ENCODE data around the gene TRIM17.

Gene TRIM17

GRCh38 chr1:228457396-228458176, 40.9 kb upstream of the TRIM17 start:
- Histone ChIP-seq H3K36me3 (ENCODE audit: control insufficient read depth, insufficient read depth, low read length) (no peaks in the 10 kb centered on the region), H3K9me3 (ENCODE audit: control insufficient read depth, insufficient read depth, low read length) (no peaks in the 10 kb centered on the region), H3K4me1 (ENCODE audit: control insufficient read depth, insufficient read depth, low read length) (no peaks in the 10 kb centered on the region), H3K27me3 (ENCODE audit: control insufficient read depth, insufficient read depth, low read length) (peaks cover 18% of the 10 kb centered on the region), H3K4me3 (ENCODE audit: low read depth, low read length) (peak overlapping the region; percentile 70), H3K9ac (ENCODE audit: low read depth, low read length) (peak overlapping the region; percentile 24)

- H3K4me3 ChIP-seq (ENCODE audit: low read depth, low read length): peak overlapping the region; percentile 70
- no peaks in the 10 kb centered on the region for H3K36me3 ChIP-seq (ENCODE audit: control insufficient read depth, insufficient read depth, low read length)
- no peaks in the 10 kb centered on the region for H3K9me3 ChIP-seq (ENCODE audit: control insufficient read depth, insufficient read depth, low read length)
- H3K9ac ChIP-seq (ENCODE audit: low read depth, low read length): peak overlapping the region; percentile 49
- no peaks in the 10 kb centered on the region for H3K4me1 ChIP-seq (ENCODE audit: control insufficient read depth, insufficient read depth, low read length)
- H3K27me3 ChIP-seq (ENCODE audit: control insufficient read depth, insufficient read depth, low read length): peaks cover 12% of the 10 kb centered on the region
Observed at GRCh38 chr1:228457017-228457395, 40.3 kb upstream of the TRIM17 start.

DNA sequence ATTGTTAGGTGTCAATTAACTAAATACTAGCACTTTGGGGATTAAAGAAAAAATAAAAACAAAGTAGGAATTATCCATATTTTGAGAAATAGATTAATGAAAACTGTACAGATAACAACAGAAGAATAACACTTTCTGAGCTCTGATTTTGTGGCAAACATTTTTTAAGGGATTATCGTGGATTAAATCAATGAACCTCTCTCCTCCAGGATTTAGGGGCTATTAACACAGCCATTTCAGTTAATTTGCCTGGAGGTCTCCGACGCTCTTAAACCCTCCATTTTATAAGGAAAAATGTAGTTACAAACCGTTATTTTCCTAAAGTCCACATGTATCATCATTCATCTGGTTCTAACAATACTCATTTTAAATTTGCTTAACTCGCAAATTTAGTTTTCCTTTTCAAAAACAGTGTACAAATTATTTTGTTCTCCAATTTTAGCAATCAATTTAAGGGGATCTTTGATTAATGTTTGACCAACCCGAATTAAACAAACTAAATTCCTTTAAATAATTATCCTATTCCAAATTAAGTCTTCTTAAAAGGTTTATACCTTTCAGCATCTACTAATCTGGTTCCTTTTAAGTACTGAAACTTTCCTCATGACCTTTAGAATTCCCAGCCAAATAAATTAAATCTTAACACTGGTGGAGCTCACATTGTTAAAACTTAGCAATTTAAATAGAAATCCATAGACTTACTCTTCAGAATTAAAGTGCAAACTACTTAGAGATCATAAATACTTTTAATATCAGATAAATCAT, 39.8 kb upstream of the TRIM17 start:
- Histone ChIP-seq H3K4me1 (ENCODE audit: control insufficient read depth, insufficient read depth, low read length) (no peaks in the 10 kb centered on the region), H3K36me3 (ENCODE audit: control insufficient read depth, insufficient read depth, low read length) (no peaks in the 10 kb centered on the region), H3K9me3 (ENCODE audit: control insufficient read depth, insufficient read depth, low read length) (no peaks in the 10 kb centered on the region), H3K4me3 (ENCODE audit: low read depth, low read length) (peak overlapping the region; percentile 70), H3K9ac (ENCODE audit: low read depth, low read length) (peak overlapping the region; percentile 49), H3K27me3 (ENCODE audit: control insufficient read depth, insufficient read depth, low read length) (peaks cover 7% of the 10 kb centered on the region)

GRCh38 chr1:228455715-228456114, 39.1 kb upstream of the TRIM17 start:
- Histone ChIP-seq H3K27me3 (ENCODE audit: control insufficient read depth, insufficient read depth, low read length) (peaks cover 3% of the 10 kb centered on the region), H3K9ac (ENCODE audit: low read depth, low read length) (no peak overlapping the region), H3K4me3 (ENCODE audit: low read depth, low read length) (no peak overlapping the region), H3K9me3 (ENCODE audit: control insufficient read depth, insufficient read depth, low read length) (no peaks in the 10 kb centered on the region), H3K36me3 (ENCODE audit: control insufficient read depth, insufficient read depth, low read length) (no peaks in the 10 kb centered on the region), H3K4me1 (ENCODE audit: control insufficient read depth, insufficient read depth, low read length) (no peaks in the 10 kb centered on the region)

GRCh38 chr1:228454238-228454637, 37.6 kb upstream of the TRIM17 start:
- Histone ChIP-seq H3K4me1 (ENCODE audit: control insufficient read depth, insufficient read depth, low read length) (no peaks in the 10 kb centered on the region), H3K36me3 (ENCODE audit: control insufficient read depth, insufficient read depth, low read length) (no peaks in the 10 kb centered on the region), H3K4me3 (ENCODE audit: low read depth, low read length) (no peak overlapping the region), H3K27me3 (ENCODE audit: control insufficient read depth, insufficient read depth, low read length) (no peaks in the 10 kb centered on the region), H3K9ac (ENCODE audit: low read depth, low read length) (no peak overlapping the region), H3K9me3 (ENCODE audit: control insufficient read depth, insufficient read depth, low read length) (no peaks in the 10 kb centered on the region)

DNA sequence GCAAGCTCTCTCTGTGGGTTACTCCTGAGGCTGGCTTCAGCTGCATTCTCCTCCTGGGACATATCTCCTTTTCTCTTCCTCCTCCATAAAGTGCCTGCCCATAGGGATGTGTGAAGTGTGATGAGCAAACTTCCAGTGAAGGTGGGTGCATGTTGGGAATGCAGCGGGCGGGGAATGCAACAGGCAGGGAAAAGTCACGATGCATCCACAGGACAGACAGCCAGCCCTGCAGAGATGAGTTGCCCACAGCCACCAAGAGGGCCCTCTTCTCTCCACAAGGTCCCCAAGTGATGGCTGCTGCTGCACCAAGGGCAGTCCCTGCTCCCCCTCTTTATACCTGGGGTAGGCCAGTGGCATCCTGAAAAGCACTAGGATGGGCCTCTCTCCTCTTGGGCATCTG, 37.0 kb upstream of the TRIM17 start:
- H3K4me1 ChIP-seq (ENCODE audit: control insufficient read depth, insufficient read depth, low read length): no peaks in the 10 kb centered on the region
- H3K9ac ChIP-seq (ENCODE audit: low read depth, low read length): no peak overlapping the region
- H3K4me3 ChIP-seq (ENCODE audit: low read depth, low read length): no peak overlapping the region
- no peaks in the 10 kb centered on the region for H3K36me3 ChIP-seq (ENCODE audit: control insufficient read depth, insufficient read depth, low read length)
- H3K27me3 ChIP-seq (ENCODE audit: control insufficient read depth, insufficient read depth, low read length): no peaks in the 10 kb centered on the region
- H3K9me3 ChIP-seq (ENCODE audit: control insufficient read depth, insufficient read depth, low read length): no peaks in the 10 kb centered on the region

GRCh38 chr1:228453022-228453560, 36.4 kb upstream of the TRIM17 start:
- no peaks in the 10 kb centered on the region for H3K9me3 ChIP-seq (ENCODE audit: control insufficient read depth, insufficient read depth, low read length)
- peaks cover 2% of the 10 kb centered on the region for H3K27me3 ChIP-seq (ENCODE audit: control insufficient read depth, insufficient read depth, low read length)
- H3K4me3 ChIP-seq (ENCODE audit: low read depth, low read length): no peak overlapping the region
- no peak overlapping the region for H3K9ac ChIP-seq (ENCODE audit: low read depth, low read length)
- H3K36me3 ChIP-seq (ENCODE audit: control insufficient read depth, insufficient read depth, low read length): no peaks in the 10 kb centered on the region
- no peaks in the 10 kb centered on the region for H3K4me1 ChIP-seq (ENCODE audit: control insufficient read depth, insufficient read depth, low read length)

DNA sequence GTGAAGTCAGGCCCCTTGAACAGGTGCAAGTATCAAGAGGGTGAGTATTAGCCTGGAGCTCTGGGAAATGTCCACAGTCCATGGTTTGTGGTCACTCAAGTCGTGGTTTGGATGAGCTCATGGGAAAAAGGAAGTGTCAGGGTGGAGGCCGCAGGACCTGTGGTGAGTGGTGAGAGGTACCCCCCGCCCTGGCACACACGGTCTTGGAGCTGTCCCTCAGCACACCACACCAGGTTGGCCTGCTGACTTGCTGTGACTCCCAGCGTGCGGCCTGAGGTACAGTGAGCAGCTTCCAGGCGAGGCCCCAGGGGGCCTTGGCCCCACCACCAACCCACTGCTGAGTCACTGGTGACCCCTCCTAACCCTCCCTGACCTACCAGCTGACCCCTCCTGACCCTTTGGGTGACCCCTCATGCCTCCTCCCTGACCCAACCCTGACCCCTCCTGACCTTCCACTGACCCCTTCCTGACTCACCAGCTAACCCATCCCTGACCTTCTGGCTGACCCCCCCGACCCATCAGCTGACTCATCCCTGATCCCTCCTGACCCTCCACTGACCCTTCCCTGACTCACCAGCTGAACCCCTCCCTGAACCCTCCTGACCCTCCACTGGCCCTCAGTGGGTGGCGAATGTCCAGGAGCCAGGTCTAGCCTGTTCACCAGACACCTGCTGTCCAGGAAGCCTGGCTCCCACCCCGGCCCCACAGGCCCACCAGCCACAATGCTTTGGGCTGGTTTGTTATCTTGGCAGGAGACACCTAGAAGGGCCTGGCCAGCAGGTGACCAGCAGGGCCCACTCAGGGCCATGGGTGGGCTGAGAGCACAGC, 35.7 kb upstream of the TRIM17 start:
- H3K9ac ChIP-seq (ENCODE audit: low read depth, low read length): no peak overlapping the region
- no peaks in the 10 kb centered on the region for H3K9me3 ChIP-seq (ENCODE audit: control insufficient read depth, insufficient read depth, low read length)
- peaks cover 7% of the 10 kb centered on the region for H3K27me3 ChIP-seq (ENCODE audit: control insufficient read depth, insufficient read depth, low read length)
- no peak overlapping the region for H3K4me3 ChIP-seq (ENCODE audit: low read depth, low read length)
- H3K4me1 ChIP-seq (ENCODE audit: control insufficient read depth, insufficient read depth, low read length): no peaks in the 10 kb centered on the region
- no peaks in the 10 kb centered on the region for H3K36me3 ChIP-seq (ENCODE audit: control insufficient read depth, insufficient read depth, low read length)

DNA sequence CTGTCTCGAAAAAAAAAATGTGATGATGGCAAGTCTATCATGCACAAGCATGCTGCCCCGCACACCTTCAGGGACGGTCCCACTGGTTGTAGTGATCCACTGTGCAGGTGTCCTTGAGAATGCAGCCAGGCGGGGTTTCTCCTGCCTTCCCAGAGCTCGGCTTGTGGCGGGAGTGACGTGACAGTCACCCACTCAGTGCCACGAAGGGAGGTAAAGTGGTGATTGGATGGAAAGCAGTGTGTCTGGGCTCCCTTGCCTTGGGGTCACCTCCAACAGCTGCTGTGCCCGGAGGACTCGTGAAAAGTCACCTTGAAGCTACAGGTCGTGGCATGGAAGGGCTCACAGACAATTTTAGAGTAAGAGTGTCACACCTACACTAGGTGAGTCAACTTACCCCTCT, 33.5 kb upstream of the TRIM17 start:
- Histone ChIP-seq H3K9ac (ENCODE audit: low read depth, low read length) (no peak overlapping the region), H3K27me3 (ENCODE audit: control insufficient read depth, insufficient read depth, low read length) (peaks cover 22% of the 10 kb centered on the region), H3K4me1 (ENCODE audit: control insufficient read depth, insufficient read depth, low read length) (no peaks in the 10 kb centered on the region), H3K9me3 (ENCODE audit: control insufficient read depth, insufficient read depth, low read length) (no peaks in the 10 kb centered on the region), H3K36me3 (ENCODE audit: control insufficient read depth, insufficient read depth, low read length) (no peaks in the 10 kb centered on the region), H3K4me3 (ENCODE audit: low read depth, low read length) (no peak overlapping the region)

GRCh38 chr1:228448372-228448771, 31.7 kb upstream of the TRIM17 start:
- Histone ChIP-seq H3K9ac (ENCODE audit: low read depth, low read length) (no peak overlapping the region), H3K27me3 (ENCODE audit: control insufficient read depth, insufficient read depth, low read length) (peaks cover 38% of the 10 kb centered on the region), H3K9me3 (ENCODE audit: control insufficient read depth, insufficient read depth, low read length) (no peaks in the 10 kb centered on the region), H3K36me3 (ENCODE audit: control insufficient read depth, insufficient read depth, low read length) (no peaks in the 10 kb centered on the region), H3K4me1 (ENCODE audit: control insufficient read depth, insufficient read depth, low read length) (no peaks in the 10 kb centered on the region), H3K4me3 (ENCODE audit: low read depth, low read length) (no peak overlapping the region)

DNA sequence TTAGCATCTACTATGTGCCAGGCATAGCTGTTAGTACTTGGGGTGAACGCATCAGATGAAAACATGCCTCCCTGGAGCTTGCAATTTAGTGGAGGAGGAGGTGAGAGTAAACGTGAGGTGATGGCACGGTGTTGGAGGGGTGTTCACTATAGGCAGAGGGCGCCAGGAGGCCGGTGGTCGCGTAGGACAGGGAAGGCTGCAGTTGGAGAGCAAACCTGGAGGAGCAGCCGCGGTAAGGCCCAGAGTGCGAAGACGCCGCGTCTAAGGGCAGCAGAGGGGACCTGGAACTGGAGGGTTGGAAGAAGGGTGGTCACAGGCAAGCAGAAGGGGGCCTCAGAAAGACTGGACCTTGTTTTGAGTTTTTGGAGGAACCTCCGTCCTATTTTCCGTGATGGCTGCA, 30.2 kb upstream of the TRIM17 start:
- no peaks in the 10 kb centered on the region for H3K36me3 ChIP-seq (ENCODE audit: control insufficient read depth, insufficient read depth, low read length)
- peak overlapping the region; percentile 35 for H3K4me3 ChIP-seq (ENCODE audit: low read depth, low read length)
- H3K9ac ChIP-seq (ENCODE audit: low read depth, low read length): no peak overlapping the region
- no peaks in the 10 kb centered on the region for H3K9me3 ChIP-seq (ENCODE audit: control insufficient read depth, insufficient read depth, low read length)
- H3K4me1 ChIP-seq (ENCODE audit: control insufficient read depth, insufficient read depth, low read length): no peaks in the 10 kb centered on the region
- H3K27me3 ChIP-seq (ENCODE audit: control insufficient read depth, insufficient read depth, low read length): peaks cover 46% of the 10 kb centered on the region
